AG09319 (cell line): ENCODE measurements around the gene TNN.

Experiments used
- DNase-seq: peaks from one replicate; pipeline ENCODE4 v3.0.0-alpha.2; 2010; ENCODE audit warnings: low read depth; ENCODE audit errors: extremely low read depth
- TF ChIP-seq, protein P1 (sequence below): IDR thresholded peaks from 2 replicates; pipeline ENCODE4 v1.5.1; 2011; ENCODE audit warnings: low read depth, mild to moderate bottlenecking, inconsistent platforms, low read length, moderate library complexity

The TNN gene

DNA sequence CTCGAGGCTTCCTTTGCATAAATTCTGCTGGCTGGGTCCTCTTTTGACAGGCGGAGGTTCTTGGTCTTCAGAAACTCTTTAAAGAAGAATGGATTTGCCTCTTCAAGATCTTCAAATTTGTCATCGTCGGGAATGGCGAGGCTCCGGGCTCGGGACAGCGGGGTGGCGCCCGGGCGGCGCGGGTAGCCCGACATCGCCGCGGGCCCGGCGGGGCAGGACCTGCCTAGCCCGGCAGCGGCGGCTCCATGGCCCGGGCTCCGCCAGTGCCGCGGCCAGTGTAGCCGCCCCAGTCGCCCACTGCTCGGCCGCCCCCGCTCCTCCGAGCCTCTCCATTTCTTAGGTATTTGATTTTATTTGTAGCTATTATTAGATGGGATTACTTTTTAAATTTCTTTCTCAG, 22.1 kb upstream of the TNN start:
- TF ChIP-seq, protein P1, sequence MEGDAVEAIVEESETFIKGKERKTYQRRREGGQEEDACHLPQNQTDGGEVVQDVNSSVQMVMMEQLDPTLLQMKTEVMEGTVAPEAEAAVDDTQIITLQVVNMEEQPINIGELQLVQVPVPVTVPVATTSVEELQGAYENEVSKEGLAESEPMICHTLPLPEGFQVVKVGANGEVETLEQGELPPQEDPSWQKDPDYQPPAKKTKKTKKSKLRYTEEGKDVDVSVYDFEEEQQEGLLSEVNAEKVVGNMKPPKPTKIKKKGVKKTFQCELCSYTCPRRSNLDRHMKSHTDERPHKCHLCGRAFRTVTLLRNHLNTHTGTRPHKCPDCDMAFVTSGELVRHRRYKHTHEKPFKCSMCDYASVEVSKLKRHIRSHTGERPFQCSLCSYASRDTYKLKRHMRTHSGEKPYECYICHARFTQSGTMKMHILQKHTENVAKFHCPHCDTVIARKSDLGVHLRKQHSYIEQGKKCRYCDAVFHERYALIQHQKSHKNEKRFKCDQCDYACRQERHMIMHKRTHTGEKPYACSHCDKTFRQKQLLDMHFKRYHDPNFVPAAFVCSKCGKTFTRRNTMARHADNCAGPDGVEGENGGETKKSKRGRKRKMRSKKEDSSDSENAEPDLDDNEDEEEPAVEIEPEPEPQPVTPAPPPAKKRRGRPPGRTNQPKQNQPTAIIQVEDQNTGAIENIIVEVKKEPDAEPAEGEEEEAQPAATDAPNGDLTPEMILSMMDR, result no peak
- no peak for DNase-seq

DNA sequence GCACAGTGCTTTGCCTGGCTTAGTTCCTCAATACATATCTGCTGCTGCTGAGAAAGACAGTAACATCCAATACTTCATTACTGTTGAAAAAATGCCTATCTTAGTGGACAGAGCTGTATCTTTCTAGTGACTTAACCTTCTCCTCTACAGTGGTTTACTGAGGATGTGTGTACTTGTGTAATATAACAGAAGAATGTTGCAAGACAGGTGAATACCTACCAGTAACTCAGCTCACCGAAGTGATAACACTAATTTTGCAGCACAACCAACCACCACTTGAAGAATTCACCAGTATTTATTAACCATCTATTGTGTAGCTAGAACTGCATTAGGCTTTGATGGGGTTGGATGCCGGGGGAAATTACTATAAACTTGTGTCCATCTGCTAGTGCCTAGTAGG, 16.6 kb upstream of the TNN start:
- TF ChIP-seq, protein P1, result no peak
- no peak for DNase-seq

DNA sequence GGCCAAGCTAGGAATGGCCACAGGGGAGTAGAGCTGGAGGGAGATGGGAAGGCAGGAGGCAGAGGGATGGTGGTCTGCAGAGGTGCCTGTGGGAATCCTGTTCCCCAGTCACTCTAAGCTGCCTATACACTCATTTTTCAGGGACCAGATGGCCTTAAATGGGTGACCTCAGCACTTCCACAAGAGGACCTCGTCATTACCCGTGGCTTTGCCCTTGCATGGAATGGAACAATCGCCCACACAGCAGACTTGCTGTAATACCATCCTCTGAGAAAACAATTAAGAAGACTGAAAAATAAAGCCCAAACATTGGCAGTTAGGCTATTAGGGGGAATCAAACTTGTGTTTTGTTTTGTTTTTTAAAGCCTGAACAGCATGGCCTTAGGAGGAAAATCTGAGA, 12.9 kb upstream of the TNN start:
- TF ChIP-seq, protein P1, result no peak
- DNase-seq, result no peak

DNA sequence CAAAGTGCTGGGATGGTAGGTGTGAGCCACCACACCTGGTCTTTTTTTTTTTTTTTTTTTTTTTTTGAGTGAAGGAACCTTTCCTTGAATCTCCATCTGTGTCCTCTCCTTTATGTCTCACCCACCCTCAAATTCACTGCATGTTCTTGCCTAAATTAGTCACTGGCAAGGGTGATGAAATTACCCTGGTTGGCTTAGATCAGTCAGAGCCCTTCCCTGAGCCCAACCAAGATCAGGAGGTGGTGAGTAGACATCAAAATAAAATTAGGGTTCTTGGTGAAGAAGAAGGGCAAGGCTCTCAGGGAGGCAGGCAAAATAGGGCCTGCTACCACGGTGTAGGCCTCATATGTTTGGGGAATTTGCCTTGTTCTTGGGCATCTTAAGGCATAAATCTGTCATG, 5.3 kb upstream of the TNN start:
- no peak for DNase-seq
- TF ChIP-seq, protein P1, result no peak

- DNase-seq, result no peak
- TF ChIP-seq, protein P1, result no peak
These were observed 4.8 kb upstream of the TNN start for GRCh38 chr1:175062858-175063257.

DNA sequence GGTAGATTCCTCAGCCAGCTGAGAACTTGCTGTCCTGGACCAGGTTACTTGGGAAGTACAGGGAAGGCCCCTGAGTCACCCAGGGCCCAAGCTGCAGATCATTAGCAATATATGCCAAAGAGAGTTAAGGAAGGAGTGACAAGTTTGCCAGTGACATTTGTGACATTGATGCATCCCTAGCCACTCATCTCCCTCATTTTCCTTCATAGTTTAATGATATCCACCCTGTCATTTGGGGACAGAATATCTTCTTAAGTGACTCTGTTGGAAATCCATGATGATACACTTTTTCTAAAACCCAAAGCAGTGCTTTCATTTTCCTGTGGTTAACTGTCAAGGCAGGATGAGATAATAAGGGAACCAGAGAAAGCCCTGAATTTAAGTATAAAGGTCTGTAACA, 3.2 kb downstream of the TNN start:
- TF ChIP-seq, protein P1, result no peak
- DNase-seq, result no peak

DNA sequence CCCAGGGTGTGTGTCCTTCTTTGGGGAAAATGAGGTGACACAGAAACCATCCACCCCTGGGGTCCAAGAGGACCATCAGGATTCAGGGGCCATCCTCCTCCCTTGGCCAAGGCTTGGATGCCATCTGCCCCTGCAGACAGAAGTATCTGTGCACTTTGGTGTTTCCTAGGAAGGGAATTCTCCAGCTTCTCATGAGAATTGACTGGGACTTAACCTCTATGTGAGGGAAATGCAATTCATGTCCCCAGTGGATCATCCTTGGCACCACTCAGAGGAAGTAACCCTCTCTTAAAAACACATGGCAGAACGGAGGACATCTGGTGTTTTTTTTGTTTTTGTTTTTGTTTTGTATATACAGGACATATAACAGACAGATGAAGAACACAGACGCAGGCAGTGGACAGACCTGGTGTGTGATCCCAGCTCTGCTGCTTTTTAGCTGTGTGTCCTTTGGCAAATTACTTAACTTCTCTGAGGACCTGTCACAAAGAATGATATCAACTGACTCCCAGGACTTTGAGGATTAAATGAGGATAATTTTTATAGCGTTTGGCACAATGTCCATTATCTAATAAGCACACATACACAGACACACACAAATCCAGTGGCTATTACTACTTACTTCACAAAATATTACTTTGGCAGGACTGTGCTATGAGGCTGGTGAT, 3.8 kb downstream of the TNN start:
- DNase-seq, result no peak
- TF ChIP-seq, protein P1, result no peak
